ENCODE results near the gene KCNJ10. TPM values are rescaled to one million over a fixed set of nuclear protein-coding genes. Genes with fewer than 3 reads are reported as not detected.

Gene KCNJ10
- total RNA-seq, 1 experiment from 2014 or later = 0.08 TPM

DNA sequence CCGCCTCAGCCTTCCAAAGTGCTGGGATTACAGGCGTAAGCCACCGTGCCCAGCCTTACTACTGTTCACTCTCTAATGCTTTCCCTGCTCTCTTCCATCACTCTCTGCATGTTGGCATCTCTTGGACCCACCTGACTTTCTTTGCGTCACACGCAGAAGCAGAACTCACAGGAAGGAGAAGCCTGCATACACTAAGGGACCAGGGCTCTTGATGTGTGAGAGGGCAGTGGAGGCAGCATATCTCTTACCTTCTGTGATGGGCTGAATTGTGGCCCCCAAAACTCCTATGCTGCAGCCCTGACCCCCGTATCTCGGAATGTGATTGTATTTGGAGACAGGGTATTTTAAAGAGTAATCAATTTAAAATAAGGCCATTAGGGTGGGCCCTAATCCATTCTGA, 89.2 kb downstream of the KCNJ10 start:
- Histone ChIP-seq H3K27me3 (ENCODE audit: control insufficient read depth, insufficient read depth, low read length) (peaks cover 12% of the 10 kb centered on the region), H3K36me3 (ENCODE audit: control insufficient read depth, insufficient read depth, low read length) (no peaks in the 10 kb centered on the region), H3K27ac (ENCODE audit: low read length) (no peak overlapping the region), H3K4me3 (ENCODE audit: low read depth in 2 of 2, low read length in 2 of 2) (no peak overlapping the region), H3K4me1 (ENCODE audit: control insufficient read depth, insufficient read depth, low read length) (no peaks in the 10 kb centered on the region), H3K9me3 (ENCODE audit: control insufficient read depth, insufficient read depth, low read depth, low read length) (no peaks in the 10 kb centered on the region)
- no peak for TF ChIP-seq SIN3A (IDR thresholded peaks at IDR 0.05; ENCODE audit: borderline replicate concordance, insufficient read depth, low read depth, low read length)
- no peak for TF ChIP-seq POLR2AphosphoS5 (IDR thresholded peaks at IDR 0.05; ENCODE audit: low read depth, low read length)
- TF ChIP-seq TCF7L2 (IDR thresholded peaks at IDR 0.05; ENCODE audit: low read depth, low read length) = no peak
- TF ChIP-seq, protein P1, sequence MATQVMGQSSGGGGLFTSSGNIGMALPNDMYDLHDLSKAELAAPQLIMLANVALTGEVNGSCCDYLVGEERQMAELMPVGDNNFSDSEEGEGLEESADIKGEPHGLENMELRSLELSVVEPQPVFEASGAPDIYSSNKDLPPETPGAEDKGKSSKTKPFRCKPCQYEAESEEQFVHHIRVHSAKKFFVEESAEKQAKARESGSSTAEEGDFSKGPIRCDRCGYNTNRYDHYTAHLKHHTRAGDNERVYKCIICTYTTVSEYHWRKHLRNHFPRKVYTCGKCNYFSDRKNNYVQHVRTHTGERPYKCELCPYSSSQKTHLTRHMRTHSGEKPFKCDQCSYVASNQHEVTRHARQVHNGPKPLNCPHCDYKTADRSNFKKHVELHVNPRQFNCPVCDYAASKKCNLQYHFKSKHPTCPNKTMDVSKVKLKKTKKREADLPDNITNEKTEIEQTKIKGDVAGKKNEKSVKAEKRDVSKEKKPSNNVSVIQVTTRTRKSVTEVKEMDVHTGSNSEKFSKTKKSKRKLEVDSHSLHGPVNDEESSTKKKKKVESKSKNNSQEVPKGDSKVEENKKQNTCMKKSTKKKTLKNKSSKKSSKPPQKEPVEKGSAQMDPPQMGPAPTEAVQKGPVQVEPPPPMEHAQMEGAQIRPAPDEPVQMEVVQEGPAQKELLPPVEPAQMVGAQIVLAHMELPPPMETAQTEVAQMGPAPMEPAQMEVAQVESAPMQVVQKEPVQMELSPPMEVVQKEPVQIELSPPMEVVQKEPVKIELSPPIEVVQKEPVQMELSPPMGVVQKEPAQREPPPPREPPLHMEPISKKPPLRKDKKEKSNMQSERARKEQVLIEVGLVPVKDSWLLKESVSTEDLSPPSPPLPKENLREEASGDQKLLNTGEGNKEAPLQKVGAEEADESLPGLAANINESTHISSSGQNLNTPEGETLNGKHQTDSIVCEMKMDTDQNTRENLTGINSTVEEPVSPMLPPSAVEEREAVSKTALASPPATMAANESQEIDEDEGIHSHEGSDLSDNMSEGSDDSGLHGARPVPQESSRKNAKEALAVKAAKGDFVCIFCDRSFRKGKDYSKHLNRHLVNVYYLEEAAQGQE (IDR thresholded peaks at IDR 0.05; ENCODE audit: insufficient read depth in 1 of 2, low read depth in 2 of 2, low read length in 1 of 2) = no peak
- TF ChIP-seq, protein P2, sequence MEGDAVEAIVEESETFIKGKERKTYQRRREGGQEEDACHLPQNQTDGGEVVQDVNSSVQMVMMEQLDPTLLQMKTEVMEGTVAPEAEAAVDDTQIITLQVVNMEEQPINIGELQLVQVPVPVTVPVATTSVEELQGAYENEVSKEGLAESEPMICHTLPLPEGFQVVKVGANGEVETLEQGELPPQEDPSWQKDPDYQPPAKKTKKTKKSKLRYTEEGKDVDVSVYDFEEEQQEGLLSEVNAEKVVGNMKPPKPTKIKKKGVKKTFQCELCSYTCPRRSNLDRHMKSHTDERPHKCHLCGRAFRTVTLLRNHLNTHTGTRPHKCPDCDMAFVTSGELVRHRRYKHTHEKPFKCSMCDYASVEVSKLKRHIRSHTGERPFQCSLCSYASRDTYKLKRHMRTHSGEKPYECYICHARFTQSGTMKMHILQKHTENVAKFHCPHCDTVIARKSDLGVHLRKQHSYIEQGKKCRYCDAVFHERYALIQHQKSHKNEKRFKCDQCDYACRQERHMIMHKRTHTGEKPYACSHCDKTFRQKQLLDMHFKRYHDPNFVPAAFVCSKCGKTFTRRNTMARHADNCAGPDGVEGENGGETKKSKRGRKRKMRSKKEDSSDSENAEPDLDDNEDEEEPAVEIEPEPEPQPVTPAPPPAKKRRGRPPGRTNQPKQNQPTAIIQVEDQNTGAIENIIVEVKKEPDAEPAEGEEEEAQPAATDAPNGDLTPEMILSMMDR (IDR thresholded peaks at IDR 0.05) = no peak
- no TSS peak for BruUV-seq (replicated peaks)
- intact Hi-C loops (cut with micrococcal nuclease; ENCODE audit: unreplicated experiment) (no loop called here), in situ Hi-C loops (cut with HindIII; ENCODE audit: low pct_unique_long_range_greater_than_20kb, low sequenced_read_pairs) (no loop called here)
- DNase-seq (ENCODE audit: low read depth, low spot score) = no peak
- ATAC-seq = no peak
- POLR2A ChIA-PET = no interaction called here
- CTCF ChIA-PET = no interaction called here

DNA sequence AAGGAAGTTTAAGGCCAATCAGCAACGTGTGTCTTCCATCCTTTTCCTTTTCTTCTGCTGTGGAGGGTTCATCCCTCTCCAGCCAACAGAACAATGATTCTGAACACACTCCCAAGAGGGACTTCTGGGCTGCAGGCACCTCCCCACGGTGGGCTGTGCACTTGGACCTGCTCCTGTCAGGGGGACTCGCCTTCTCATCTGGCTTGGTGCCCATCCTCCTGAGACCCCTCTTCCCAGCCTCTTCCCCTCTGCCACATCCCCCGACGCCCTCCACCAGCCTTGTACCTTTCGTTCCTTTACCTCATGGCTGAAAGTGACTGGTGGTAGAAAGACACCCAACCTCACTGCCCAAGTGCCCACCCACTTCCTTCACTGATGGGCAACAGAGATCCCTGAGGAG, 89.9 kb downstream of the KCNJ10 start:
- ChIA-PET POLR2A (no interaction called here), CTCF (no interaction called here)
- Histone ChIP-seq H3K9me3 (ENCODE audit: control insufficient read depth, insufficient read depth, low read depth, low read length) (no peaks in the 10 kb centered on the region), H3K27me3 (ENCODE audit: control insufficient read depth, insufficient read depth, low read length) (peaks cover 12% of the 10 kb centered on the region), H3K4me1 (ENCODE audit: control insufficient read depth, insufficient read depth, low read length) (no peaks in the 10 kb centered on the region), H3K4me3 (ENCODE audit: low read depth in 2 of 2, low read length in 2 of 2) (no peak overlapping the region), H3K27ac (ENCODE audit: low read length) (no peak overlapping the region), H3K36me3 (ENCODE audit: control insufficient read depth, insufficient read depth, low read length) (no peaks in the 10 kb centered on the region)
- no peak for DNase-seq (ENCODE audit: low read depth, low spot score)
- no peak for ATAC-seq
- intact Hi-C loops (cut with micrococcal nuclease; ENCODE audit: unreplicated experiment) = no loop called here
- TF ChIP-seq, protein P2 (IDR thresholded peaks at IDR 0.05) = no peak
- no peak for TF ChIP-seq POLR2AphosphoS5 (IDR thresholded peaks at IDR 0.05; ENCODE audit: low read depth, low read length)
- TF ChIP-seq TCF7L2 (IDR thresholded peaks at IDR 0.05; ENCODE audit: low read depth, low read length) = no peak
- TF ChIP-seq, protein P1 (IDR thresholded peaks at IDR 0.05; ENCODE audit: insufficient read depth in 1 of 2, low read depth in 2 of 2, low read length in 1 of 2) = no peak
- TF ChIP-seq SIN3A (IDR thresholded peaks at IDR 0.05; ENCODE audit: borderline replicate concordance, insufficient read depth, low read depth, low read length) = no peak
- in situ Hi-C loops (cut with HindIII; ENCODE audit: low pct_unique_long_range_greater_than_20kb, low sequenced_read_pairs) = no loop called here
- BruUV-seq (replicated peaks) = no TSS peak
